OCI-LY7 (cell line): Measurements from ENCODE around the gene M1AP. TPM values are rescaled to one million over a fixed set of nuclear protein-coding genes. Genes with fewer than 3 reads are reported as not detected.

Source experiments
- BruUV-seq: library from RNA; stranded (reverse); fragments of 400-500 nt; replicated peaks from 2 replicates; lab custom pipeline; 2021; lab: Mats Ljungman, UMichigan
- CTCF ChIA-PET: fragments of 300-600 bp; sonication (Branson Sonifier 250); formaldehyde crosslinking; loops from one replicate; lab custom pipeline; 2022; ENCODE audit warnings: antibody characterized with exemption; ENCODE audit not compliant: unreplicated experiment; lab: Charles Lee
- POLR2A ChIA-PET: fragments of 300-600 bp; sonication (Branson Sonifier 250); formaldehyde crosslinking; loops from one replicate; lab custom pipeline; 2022; ENCODE audit warnings: antibody characterized with exemption; lab: Charles Lee
- DNase-seq: peaks from one replicate; pipeline ENCODE4 v3.0.0-alpha.2; 2015; ENCODE audit warnings: low spot score
- H2AFZ ChIP-seq: fragments of 200-600 bp; sonication (generic), shearing (Covaris generic); 2 replicates; pipeline ENCODE4 v1.6.1; 2014; ENCODE audit warnings: mild to moderate bottlenecking, antibody characterized with exemption, low read length, moderate library complexity
- H3K27ac ChIP-seq: fragments of 200-600 bp; sonication (generic); 2 replicates; pipeline ENCODE4 v1.5.1; 2014; ENCODE audit warnings: mixed run types, low read depth, mild to moderate bottlenecking, moderate library complexity, low read length, inconsistent platforms; ENCODE audit not compliant: poor library complexity, severe bottlenecking
- H3K36me3 ChIP-seq: fragments of 200-600 bp; sonication (generic); 2 replicates; pipeline ENCODE4 v1.6.1; 2014; ENCODE audit warnings: mild to moderate bottlenecking, antibody characterized with exemption, low read length, moderate library complexity, mixed read lengths; ENCODE audit not compliant: insufficient read depth
- H3K4me1 ChIP-seq: fragments of 200-600 bp; sonication (generic); 2 replicates; pipeline ENCODE4 v1.5.1; 2014; ENCODE audit warnings: mild to moderate bottlenecking, low read length; ENCODE audit not compliant: insufficient read depth, poor library complexity, severe bottlenecking
- H3K4me2 ChIP-seq: fragments of 200-600 bp; sonication (generic); 2 replicates; pipeline ENCODE4 v1.6.1; 2014; ENCODE audit warnings: mild to moderate bottlenecking, low read length
- H3K4me3 ChIP-seq: fragments of 200-600 bp; sonication (generic); 2 replicates; pipeline ENCODE4 v1.5.1; 2014; ENCODE audit warnings: mild to moderate bottlenecking, low read depth, low read length; ENCODE audit not compliant: poor library complexity, severe bottlenecking
- H3K79me2 ChIP-seq: fragments of 200-600 bp; sonication (generic); 2 replicates; pipeline ENCODE4 v1.6.1; 2016; ENCODE audit warnings: low read depth, mild to moderate bottlenecking, low read length, moderate library complexity, mixed read lengths; ENCODE audit not compliant: insufficient read depth
- H3K9me2 ChIP-seq: fragments of 200-600 bp; sonication (generic); 2 replicates; pipeline ENCODE4 v1.6.1; 2016; ENCODE audit warnings: mild to moderate bottlenecking, low read length, mixed read lengths; ENCODE audit not compliant: insufficient read depth
- H3K9me3 ChIP-seq: fragments of 200-600 bp; sonication (generic); 2 replicates; pipeline ENCODE4 v1.6.1; 2014; ENCODE audit warnings: mild to moderate bottlenecking, mixed run types, low read length, mixed read lengths
- H4K20me1 ChIP-seq: fragments of 200-600 bp; sonication (generic); 2 replicates; pipeline ENCODE4 v1.6.1; 2014; ENCODE audit warnings: mild to moderate bottlenecking, antibody characterized with exemption, low read length, moderate library complexity, mixed read lengths; ENCODE audit not compliant: insufficient read depth
- CTCF ChIP-seq: fragments of 200-600 bp; sonication (generic); conservative IDR thresholded peaks from 2 replicates; pipeline ENCODE4 v1.5.1; 2014; ENCODE audit warnings: mild to moderate bottlenecking, antibody characterized with exemption, low read length, moderate library complexity, mixed read lengths
- EZH2phosphoT487 ChIP-seq: fragments of 200-600 bp; sonication (generic); IDR thresholded peaks from 2 replicates; pipeline ENCODE4 v1.6.1; 2018; ENCODE audit warnings: low read depth, borderline replicate concordance, mild to moderate bottlenecking, mixed run types, antibody characterized with exemption, low read length, moderate library complexity, mixed read lengths
- intact Hi-C: fragments of 100-400 bp; cut with micrococcal nuclease; formaldehyde crosslinking; loops from one replicate; pipeline ENCODE4 v1.10.0; 2022; ENCODE audit not compliant: unreplicated experiment
- total RNA-seq, 2 experiments: library from RNA; depleted of rRNA in 1 of 2; stranded (reverse); fragments of >200 nt in 1 of 2; shearing (Covaris generic) in 1 of 2; gene quantifications; 2 replicates each; pipeline ENCODE4 v1.2.3, GENCODE V29; 2014 to 2022

The M1AP gene
- total RNA-seq, 2 experiments from 2014 or later: not detected

GRCh38 chr2:74645344-74645743 lies 2.8 kb downstream of the M1AP start:
- Histone ChIP-seq H3K4me3 (no peak overlapping the region), H3K4me1 (no peaks in the 10 kb centered on the region), H3K36me3 (no peaks in the 10 kb centered on the region), H3K9me2 (no peaks in the 10 kb centered on the region), H3K79me2 (no peaks in the 10 kb centered on the region), H2AFZ (no peak overlapping the region), H3K4me2 (no peak overlapping the region), H3K27ac (no peak overlapping the region), H3K9me3 (no peaks in the 10 kb centered on the region), H4K20me1 (no peaks in the 10 kb centered on the region)
- ChIA-PET CTCF (interaction anchor here (0.6 kb wide), 1 partner anchor 161 kb away, joined by 8 read pairs; no protein-coding TSS in a partner anchor), POLR2A (interaction anchor here (0.9 to 1.2 kb wide), 2 partner anchors 19 to 27 kb away, joined by 3 read pairs; no protein-coding TSS in a partner anchor)
- intact Hi-C loops: no loop called here
- TF ChIP-seq CTCF (no peak), EZH2phosphoT487 (no peak)
- DNase-seq: no peak
- no TSS peak for BruUV-seq

GRCh38 chr2:74639550-74639949 lies 8.6 kb downstream of the M1AP start:
- Histone ChIP-seq H3K4me3 (no peak overlapping the region), H2AFZ (no peak overlapping the region), H3K4me2 (no peak overlapping the region), H3K27ac (no peak overlapping the region), H3K4me1 (no peaks in the 10 kb centered on the region), H3K79me2 (no peaks in the 10 kb centered on the region), H3K36me3 (no peaks in the 10 kb centered on the region), H3K9me2 (no peaks in the 10 kb centered on the region), H3K9me3 (no peaks in the 10 kb centered on the region), H4K20me1 (no peaks in the 10 kb centered on the region)
- no peak for DNase-seq
- CTCF ChIA-PET: no interaction called here
- POLR2A ChIA-PET: interaction anchor here (1.2 kb wide), 1 partner anchor 37 kb away, joined by 3 read pairs; no protein-coding TSS in a partner anchor
- intact Hi-C loops: no loop called here
- no peak for TF ChIP-seq CTCF
- no peak for TF ChIP-seq EZH2phosphoT487
- BruUV-seq: no TSS peak

- Histone ChIP-seq H3K79me2 (no peaks in the 10 kb centered on the region), H3K9me2 (no peaks in the 10 kb centered on the region), H3K27ac (no peak overlapping the region), H2AFZ (no peak overlapping the region), H3K36me3 (no peaks in the 10 kb centered on the region), H3K4me3 (no peak overlapping the region), H4K20me1 (no peaks in the 10 kb centered on the region), H3K4me1 (no peaks in the 10 kb centered on the region), H3K4me2 (no peak overlapping the region), H3K9me3 (no peaks in the 10 kb centered on the region)
- TF ChIP-seq CTCF (no peak), EZH2phosphoT487 (no peak)
- intact Hi-C loops: no loop called here
- ChIA-PET CTCF (no interaction called here), POLR2A (no interaction called here)
- no peak for DNase-seq
- no TSS peak for BruUV-seq
Observed at GRCh38 chr2:74632939-74633312, 15.2 kb downstream of the M1AP start.
